K562 (cell line): ENCODE data around the gene ADAMTS15. TPM values are rescaled to one million over a fixed set of nuclear protein-coding genes. Genes with fewer than 3 reads are reported as not detected.

Experiments used
- BACH1 ChIP-seq: fragments of 200-800 bp; sonication (Bioruptor generic); IDR thresholded peaks from 2 replicates; pipeline ENCODE4 v1.6.1; 2016; ENCODE audit warnings: missing genetic modification characterization, missing compliant biosample characterization
- IFI16 ChIP-seq: fragments of 250-450 bp; sonication (Bioruptor Pico); IDR thresholded peaks from 2 replicates; pipeline ENCODE4 v2.1.2; 2022; ENCODE audit warnings: mild to moderate bottlenecking, inconsistent platforms
- IRF2 ChIP-seq: sonication (generic); formaldehyde crosslinking; IDR thresholded peaks from 2 replicates; pipeline ENCODE4 v1.8.1; 2022; ENCODE audit warnings: mild to moderate bottlenecking, missing genetic modification reagents
- PCBP2 ChIP-seq: fragments of 200-400 bp; formaldehyde crosslinking; IDR thresholded peaks from 2 replicates; pipeline ENCODE4 v1.6.1; 2018; ENCODE audit warnings: low read length, low read depth, mild to moderate bottlenecking, moderate library complexity; ENCODE audit not compliant: poor library complexity, severe bottlenecking
- PHF8 ChIP-seq: fragments of 200-600 bp; sonication (generic); IDR thresholded peaks from 2 replicates; pipeline ENCODE4 v1.6.1; 2012; ENCODE audit warnings: mixed run types, mild to moderate bottlenecking, inconsistent platforms, low read length, moderate library complexity, borderline replicate concordance
- POLR2AphosphoS2 ChIP-seq: IDR thresholded peaks from 2 replicates; pipeline ENCODE4 v1.6.1; 2012; ENCODE audit warnings: low read length, improper control_type of control experiment
- RBM39 ChIP-seq: fragments of 200-400 bp; formaldehyde crosslinking; optimal IDR thresholded peaks from 2 replicates; pipeline ENCODE3; 2018; ENCODE audit warnings: low read depth, low read length
- SAFB2 ChIP-seq: fragments of 200-400 bp; formaldehyde crosslinking; IDR thresholded peaks from 2 replicates; pipeline ENCODE4 v1.6.1; 2018; ENCODE audit warnings: borderline replicate concordance, low read length, low read depth, moderate library complexity; ENCODE audit not compliant: severe bottlenecking
- SREBF1 ChIP-seq: fragments of 150-350 bp; IDR thresholded peaks from 2 replicates; pipeline ENCODE4 v1.6.1; 2014; ENCODE audit warnings: antibody characterized with exemption, low read depth, low read length, borderline replicate concordance
- U2AF2 ChIP-seq: fragments of 200-400 bp; formaldehyde crosslinking; optimal IDR thresholded peaks from 2 replicates; pipeline ENCODE3; 2017; ENCODE audit warnings: low read depth, mild to moderate bottlenecking, low read length
- ZNF133 ChIP-seq: fragments of 250-450 bp; sonication (Bioruptor Pico); IDR thresholded peaks from 2 replicates; pipeline ENCODE4 v1.4.0; 2020; ENCODE audit warnings: mild to moderate bottlenecking
- ZNF830 ChIP-seq: fragments of 250-450 bp; sonication (Bioruptor Pico); IDR thresholded peaks from 2 replicates; pipeline ENCODE4 v1.5.0; 2021; ENCODE audit warnings: mild to moderate bottlenecking
- polyA plus RNA-seq, 8 experiments: library from polyadenylated mRNA; depleted of rRNA in 4 of 8; stranded (reverse) in 5 of 8; unstranded in 3 of 8; fragments of >200 nt; fragmentation: Nextera tagmentation in 2 of 8; fragmentation: Illumina TruSeq in 1 of 8; extraction: Ambion mirVana in 2 of 8; extraction: Trizol in 1 of 8; gene quantifications; 2 replicates each; pipeline versions ENCODE4 v1.2.1 to v1.2.3, GENCODE V29; 2011 to 2014; ENCODE audit warnings: inconsistent platforms in 1 of 8, missing spikeins in 1 of 8
- total RNA-seq, 7 experiments: library from RNA; depleted of rRNA in 6 of 7; stranded (reverse); fragments of >200 nt in 6 of 7; fragmentation: Illumina TruSeq in 2 of 7; extraction: Trizol in 2 of 7; gene quantifications; 2 replicates each; pipeline versions ENCODE4 v1.2.1 to v1.2.3, GENCODE V29; 2011 to 2021; ENCODE audit warnings: low replicate concordance in 1 of 7
- TF ChIP-seq, protein P1 (sequence below), 2 experiments: fragments of 450-650 bp in 1 of 2; sonication (generic) in 1 of 2; formaldehyde crosslinking in 1 of 2; IDR thresholded peaks; 2 replicates each; pipeline versions ENCODE4 v1.7.1 to v1.9.0; 2016 to 2022; ENCODE audit warnings: inconsistent platforms in 1 of 2, mild to moderate bottlenecking in 1 of 2, missing genetic modification reagents in 1 of 2
- TF ChIP-seq, protein P2 (sequence below): sonication (generic); formaldehyde crosslinking; IDR thresholded peaks from 2 replicates; pipeline ENCODE4 v1.8.0; 2022; ENCODE audit warnings: missing genetic modification reagents, mild to moderate bottlenecking, borderline replicate concordance
- TF ChIP-seq, protein P3 (sequence below): fragments of 450-650 bp; conservative IDR thresholded peaks from 2 replicates; pipeline ENCODE4 v1.6.1; 2016; ENCODE audit warnings: missing genetic modification characterization, low read depth, mild to moderate bottlenecking, missing compliant biosample characterization, moderate library complexity

Gene ADAMTS15
- total and polyA plus RNA-seq, 9 of the 15 experiments (the other 6 are each of a cell fraction or from before 2014, with no cell fraction given): 0.04 TPM; not detected in 8

DNA sequence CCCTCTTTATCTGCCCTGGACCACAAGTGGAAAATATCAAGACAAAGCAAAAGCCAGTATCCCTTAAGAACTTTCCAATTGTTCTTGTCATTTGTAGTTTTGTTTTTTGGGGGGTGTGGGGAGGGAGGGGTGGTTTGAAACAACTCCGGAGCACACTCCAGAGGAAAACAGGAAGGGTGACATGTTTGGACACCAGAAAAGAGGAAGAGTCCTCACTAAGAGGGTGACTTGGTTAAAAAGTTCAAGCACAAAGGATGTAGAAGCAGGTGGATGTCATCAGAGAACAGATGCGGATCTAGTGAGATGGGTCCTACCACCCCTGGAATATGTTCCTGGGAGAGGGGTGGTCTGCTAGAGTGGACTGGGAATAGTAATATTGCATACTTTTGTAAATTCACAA, 45.9 kb upstream of the ADAMTS15 start (continued):
- TF ChIP-seq, protein P1, sequence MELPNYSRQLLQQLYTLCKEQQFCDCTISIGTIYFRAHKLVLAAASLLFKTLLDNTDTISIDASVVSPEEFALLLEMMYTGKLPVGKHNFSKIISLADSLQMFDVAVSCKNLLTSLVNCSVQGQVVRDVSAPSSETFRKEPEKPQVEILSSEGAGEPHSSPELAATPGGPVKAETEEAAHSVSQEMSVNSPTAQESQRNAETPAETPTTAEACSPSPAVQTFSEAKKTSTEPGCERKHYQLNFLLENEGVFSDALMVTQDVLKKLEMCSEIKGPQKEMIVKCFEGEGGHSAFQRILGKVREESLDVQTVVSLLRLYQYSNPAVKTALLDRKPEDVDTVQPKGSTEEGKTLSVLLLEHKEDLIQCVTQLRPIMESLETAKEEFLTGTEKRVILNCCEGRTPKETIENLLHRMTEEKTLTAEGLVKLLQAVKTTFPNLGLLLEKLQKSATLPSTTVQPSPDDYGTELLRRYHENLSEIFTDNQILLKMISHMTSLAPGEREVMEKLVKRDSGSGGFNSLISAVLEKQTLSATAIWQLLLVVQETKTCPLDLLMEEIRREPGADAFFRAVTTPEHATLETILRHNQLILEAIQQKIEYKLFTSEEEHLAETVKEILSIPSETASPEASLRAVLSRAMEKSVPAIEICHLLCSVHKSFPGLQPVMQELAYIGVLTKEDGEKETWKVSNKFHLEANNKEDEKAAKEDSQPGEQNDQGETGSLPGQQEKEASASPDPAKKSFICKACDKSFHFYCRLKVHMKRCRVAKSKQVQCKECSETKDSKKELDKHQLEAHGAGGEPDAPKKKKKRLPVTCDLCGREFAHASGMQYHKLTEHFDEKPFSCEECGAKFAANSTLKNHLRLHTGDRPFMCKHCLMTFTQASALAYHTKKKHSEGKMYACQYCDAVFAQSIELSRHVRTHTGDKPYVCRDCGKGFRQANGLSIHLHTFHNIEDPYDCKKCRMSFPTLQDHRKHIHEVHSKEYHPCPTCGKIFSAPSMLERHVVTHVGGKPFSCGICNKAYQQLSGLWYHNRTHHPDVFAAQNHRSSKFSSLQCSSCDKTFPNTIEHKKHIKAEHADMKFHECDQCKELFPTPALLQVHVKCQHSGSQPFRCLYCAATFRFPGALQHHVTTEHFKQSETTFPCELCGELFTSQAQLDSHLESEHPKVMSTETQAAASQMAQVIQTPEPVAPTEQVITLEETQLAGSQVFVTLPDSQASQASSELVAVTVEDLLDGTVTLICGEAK (IDR thresholded peaks at IDR 0.05): no peak
- TF ChIP-seq, protein P1 (CRISPR knock-in tag; IDR thresholded peaks at IDR 0.05): no peak
- TF ChIP-seq IRF2 (no peak), RBM39 (no peak), ZNF830 (no peak), PHF8 (no peak), BACH1 (tag) (no peak), ZNF133 (no peak), IFI16 (no peak), POLR2AphosphoS2 (no peak), PCBP2 (no peak), U2AF2 (no peak), SREBF1 (no peak), SAFB2 (no peak)
- TF ChIP-seq, protein P2, sequence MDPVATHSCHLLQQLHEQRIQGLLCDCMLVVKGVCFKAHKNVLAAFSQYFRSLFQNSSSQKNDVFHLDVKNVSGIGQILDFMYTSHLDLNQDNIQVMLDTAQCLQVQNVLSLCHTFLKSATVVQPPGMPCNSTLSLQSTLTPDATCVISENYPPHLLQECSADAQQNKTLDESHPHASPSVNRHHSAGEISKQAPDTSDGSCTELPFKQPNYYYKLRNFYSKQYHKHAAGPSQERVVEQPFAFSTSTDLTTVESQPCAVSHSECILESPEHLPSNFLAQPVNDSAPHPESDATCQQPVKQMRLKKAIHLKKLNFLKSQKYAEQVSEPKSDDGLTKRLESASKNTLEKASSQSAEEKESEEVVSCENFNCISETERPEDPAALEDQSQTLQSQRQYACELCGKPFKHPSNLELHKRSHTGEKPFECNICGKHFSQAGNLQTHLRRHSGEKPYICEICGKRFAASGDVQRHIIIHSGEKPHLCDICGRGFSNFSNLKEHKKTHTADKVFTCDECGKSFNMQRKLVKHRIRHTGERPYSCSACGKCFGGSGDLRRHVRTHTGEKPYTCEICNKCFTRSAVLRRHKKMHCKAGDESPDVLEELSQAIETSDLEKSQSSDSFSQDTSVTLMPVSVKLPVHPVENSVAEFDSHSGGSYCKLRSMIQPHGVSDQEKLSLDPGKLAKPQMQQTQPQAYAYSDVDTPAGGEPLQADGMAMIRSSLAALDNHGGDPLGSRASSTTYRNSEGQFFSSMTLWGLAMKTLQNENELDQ (CRISPR knock-in tag): no peak
- TF ChIP-seq, protein P3, sequence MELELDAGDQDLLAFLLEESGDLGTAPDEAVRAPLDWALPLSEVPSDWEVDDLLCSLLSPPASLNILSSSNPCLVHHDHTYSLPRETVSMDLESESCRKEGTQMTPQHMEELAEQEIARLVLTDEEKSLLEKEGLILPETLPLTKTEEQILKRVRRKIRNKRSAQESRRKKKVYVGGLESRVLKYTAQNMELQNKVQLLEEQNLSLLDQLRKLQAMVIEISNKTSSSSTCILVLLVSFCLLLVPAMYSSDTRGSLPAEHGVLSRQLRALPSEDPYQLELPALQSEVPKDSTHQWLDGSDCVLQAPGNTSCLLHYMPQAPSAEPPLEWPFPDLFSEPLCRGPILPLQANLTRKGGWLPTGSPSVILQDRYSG (tag): no peak
